ENCODE results near the gene LGR6. TPM values are rescaled to one million over a fixed set of nuclear protein-coding genes. Genes with fewer than 3 reads are reported as not detected.

LGR6 gene
- total RNA-seq, 4 donors from 2014 or later = 0.53 to 3.3 (median 2.3) TPM

GRCh38 chr1:202207292-202207691 lies 13.7 kb downstream of the LGR6 start:
- H3K36me3 ChIP-seq = no peaks in the 10 kb centered on the region
- no peaks in the 10 kb centered on the region for H3K9me3 ChIP-seq
- no peak for DNase-seq
- H3K27ac ChIP-seq = no peak overlapping the region
- H3K4me3 ChIP-seq = no peak overlapping the region
- no peaks in the 10 kb centered on the region for H3K4me1 ChIP-seq
- H3K27me3 ChIP-seq = no peaks in the 10 kb centered on the region
- TF ChIP-seq CTCF (IDR thresholded peaks at IDR 0.05) (no peak), POLR2A (IDR thresholded peaks at IDR 0.05) (no peak)

GRCh38 chr1:202208351-202208857 lies 14.8 kb downstream of the LGR6 start:
- H3K27me3 ChIP-seq = no peaks in the 10 kb centered on the region
- no peaks in the 10 kb centered on the region for H3K9me3 ChIP-seq
- H3K4me1 ChIP-seq = no peaks in the 10 kb centered on the region
- no peak for TF ChIP-seq POLR2A (IDR thresholded peaks at IDR 0.05)
- no peak for TF ChIP-seq CTCF (IDR thresholded peaks at IDR 0.05)
- H3K36me3 ChIP-seq = no peaks in the 10 kb centered on the region
- DNase-seq = no peak
- H3K27ac ChIP-seq = no peak overlapping the region
- H3K4me3 ChIP-seq = no peak overlapping the region

GRCh38 chr1:202210385-202210784 lies 16.8 kb downstream of the LGR6 start:
- Histone ChIP-seq H3K4me3 (no peak overlapping the region), H3K27me3 (peaks cover 0 to 6% of the 10 kb centered on the region in 2 donors), H3K36me3 (no peaks in the 10 kb centered on the region), H3K27ac (no peak overlapping the region), H3K9me3 (no peaks in the 10 kb centered on the region), H3K4me1 (peaks cover 0 to 8% (median 0%) of the 10 kb centered on the region in 4 donors)
- no peak for DNase-seq
- TF ChIP-seq POLR2A (IDR thresholded peaks at IDR 0.05) (no peak), CTCF (IDR thresholded peaks at IDR 0.05) (peak in 1 of 6 experiments; percentile 4)

GRCh38 chr1:202210969-202211368 lies 17.4 kb downstream of the LGR6 start:
- no peak overlapping the region for H3K27ac ChIP-seq
- no peak for DNase-seq
- TF ChIP-seq POLR2A (IDR thresholded peaks at IDR 0.05) = no peak
- H3K27me3 ChIP-seq = peaks cover 0 to 6% of the 10 kb centered on the region in 2 donors
- no peak overlapping the region for H3K4me3 ChIP-seq
- peaks cover 0 to 8% (median 0%) of the 10 kb centered on the region in 4 donors for H3K4me1 ChIP-seq
- H3K9me3 ChIP-seq = no peaks in the 10 kb centered on the region
- no peaks in the 10 kb centered on the region for H3K36me3 ChIP-seq

GRCh38 chr1:202212787-202213186 lies 19.2 kb downstream of the LGR6 start:
- H3K4me1 ChIP-seq = peaks cover 0 to 8% (median 0%) of the 10 kb centered on the region in 4 donors
- DNase-seq = no peak
- TF ChIP-seq CTCF (IDR thresholded peaks at IDR 0.05) = no peak
- no peak for TF ChIP-seq POLR2A (IDR thresholded peaks at IDR 0.05)
- no peaks in the 10 kb centered on the region for H3K36me3 ChIP-seq
- H3K27ac ChIP-seq = no peak overlapping the region
- H3K4me3 ChIP-seq = no peak overlapping the region
- H3K27me3 ChIP-seq = peaks cover 0 to 6% of the 10 kb centered on the region in 2 donors
- H3K9me3 ChIP-seq = no peaks in the 10 kb centered on the region

GRCh38 chr1:202213361-202214088 lies 19.9 kb downstream of the LGR6 start:
- no peaks in the 10 kb centered on the region for H3K9me3 ChIP-seq
- no peaks in the 10 kb centered on the region for H3K36me3 ChIP-seq
- peaks cover 0 to 6% of the 10 kb centered on the region in 2 donors for H3K27me3 ChIP-seq
- peak overlapping the region in 2 of 4 donors; percentile 44 to 46 for H3K4me3 ChIP-seq
- TF ChIP-seq CTCF (IDR thresholded peaks at IDR 0.05) (peak in 1 of 6 experiments; percentile 3), POLR2A (IDR thresholded peaks at IDR 0.05) (no peak)
- peaks cover 0 to 8% (median 0%) of the 10 kb centered on the region in 4 donors for H3K4me1 ChIP-seq
- no peak overlapping the region for H3K27ac ChIP-seq
- no peak for DNase-seq

Data from Peyer's patch (tissue), 4 donors.